Raji (cell line): ENCODE data around the gene MYB.

Experiments used
- POLR2A ChIP-seq: IDR thresholded peaks from 2 replicates; pipeline ENCODE4 v1.6.1; 2011; ENCODE audit warnings: low read depth, low read length, control low read depth; ENCODE audit not compliant: insufficient read depth

The MYB gene

DNA sequence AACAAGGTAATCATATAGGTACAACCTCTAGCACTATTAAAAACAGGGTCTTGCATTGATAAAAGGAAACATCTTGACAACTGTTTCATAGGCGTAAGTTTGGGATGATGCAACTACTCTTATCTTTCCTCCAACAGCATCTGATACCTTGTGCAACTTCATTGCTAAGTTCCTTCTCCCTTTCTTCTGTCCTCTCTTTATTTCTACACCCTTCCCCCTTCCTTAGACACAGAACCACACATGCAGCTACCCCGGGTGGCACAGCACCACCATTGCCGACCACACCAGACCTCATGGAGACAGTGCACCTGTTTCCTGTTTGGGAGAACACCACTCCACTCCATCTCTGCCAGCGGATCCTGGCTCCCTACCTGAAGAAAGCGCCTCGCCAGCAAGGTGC, 14.4 kb downstream of the MYB start:
- TF ChIP-seq POLR2A: no peak

DNA sequence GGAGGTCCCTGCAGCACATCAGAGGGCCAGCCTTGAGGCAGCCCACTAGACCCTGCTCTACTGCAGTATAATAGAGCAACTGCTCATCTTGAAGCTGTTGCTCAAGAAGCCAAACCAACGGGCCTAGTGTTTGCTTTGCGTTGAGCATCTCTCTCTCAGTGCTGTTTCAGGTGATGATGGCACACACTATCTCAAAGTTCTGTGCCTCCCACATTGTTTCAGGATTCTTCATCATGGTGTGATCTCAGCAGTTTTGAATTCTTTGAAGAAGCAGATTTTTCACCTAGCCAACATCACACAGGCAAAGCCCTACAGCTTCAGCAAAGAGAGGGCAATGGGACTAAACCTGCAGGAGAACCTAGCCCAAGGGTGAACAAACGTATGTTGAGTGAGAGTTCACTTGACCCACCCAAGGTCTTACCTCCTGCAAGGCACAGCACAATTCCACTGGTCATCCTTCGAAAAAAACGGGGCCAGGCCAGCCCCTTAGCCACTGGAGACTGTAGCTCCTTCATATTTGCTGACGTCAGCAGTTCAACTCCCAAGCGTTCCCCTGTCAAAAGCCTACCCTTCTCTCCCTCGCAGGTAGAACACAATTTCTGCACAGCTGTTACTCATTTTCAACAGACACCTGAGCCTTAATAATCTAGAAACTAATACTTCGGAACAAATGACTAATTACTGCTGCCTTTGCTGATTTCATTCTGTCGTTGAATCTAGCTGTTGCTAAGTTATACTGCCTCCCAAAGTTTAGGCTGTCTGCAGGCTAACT, 15.8 kb downstream of the MYB start:
- no peak for TF ChIP-seq POLR2A

DNA sequence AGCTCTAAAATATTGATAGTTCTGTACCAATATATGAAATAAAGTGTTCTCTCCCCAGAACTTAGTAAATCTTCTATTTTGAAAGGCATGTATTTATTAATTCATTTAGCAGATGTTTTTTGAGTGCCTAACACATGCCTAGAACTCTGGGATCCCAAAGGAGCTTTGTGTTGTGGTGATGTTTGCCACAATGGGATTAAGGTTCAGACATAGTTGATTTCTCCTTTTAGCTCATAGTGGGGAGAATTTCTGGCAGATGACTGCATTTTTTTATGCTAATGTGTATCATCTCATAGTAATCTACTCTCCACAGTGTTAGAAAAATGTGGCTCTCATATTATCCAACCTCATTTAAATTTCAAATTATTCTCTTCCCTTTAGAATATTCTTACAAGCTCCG, 21.7 kb downstream of the MYB start:
- TF ChIP-seq POLR2A: no peak

DNA sequence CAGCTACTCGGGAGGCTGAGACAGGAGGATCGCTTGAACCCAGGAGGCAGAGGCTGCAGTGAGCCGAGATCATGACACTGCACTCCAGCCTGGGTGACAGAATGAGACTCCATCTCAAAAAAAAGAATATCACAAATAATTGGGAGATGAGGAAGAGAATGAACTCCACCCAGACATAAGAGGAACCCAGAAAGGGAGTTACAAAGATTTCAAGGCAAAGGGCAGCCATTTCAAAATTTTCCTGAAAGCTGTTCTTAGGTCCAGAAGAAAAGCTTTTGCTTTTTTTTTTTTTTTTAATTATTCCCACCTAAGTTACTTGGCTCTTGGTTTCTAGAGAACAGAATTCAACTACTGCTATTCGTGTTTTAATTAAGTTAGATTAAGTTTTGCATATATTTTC, 23.8 kb downstream of the MYB start:
- TF ChIP-seq POLR2A: no peak

DNA sequence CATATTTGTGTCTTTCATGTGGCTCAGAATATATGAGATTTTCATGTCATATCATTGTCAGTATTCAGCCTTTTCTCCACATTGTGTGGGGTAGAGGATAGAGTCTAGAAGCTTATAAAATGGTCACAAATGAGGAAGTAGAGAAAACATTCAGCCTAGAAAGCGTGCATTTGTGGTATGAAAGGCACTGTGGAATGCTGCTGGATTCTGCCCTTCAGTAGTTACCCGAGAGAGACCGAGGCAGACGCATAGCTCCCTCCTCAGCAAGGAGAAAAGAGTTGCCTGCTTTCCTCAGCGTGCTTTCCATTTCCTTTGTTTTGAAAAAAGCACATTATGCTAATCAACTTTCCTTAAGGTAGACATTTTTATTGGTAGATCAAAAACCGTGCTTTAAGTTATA, 28.7 kb downstream of the MYB start:
- TF ChIP-seq POLR2A: no peak

DNA sequence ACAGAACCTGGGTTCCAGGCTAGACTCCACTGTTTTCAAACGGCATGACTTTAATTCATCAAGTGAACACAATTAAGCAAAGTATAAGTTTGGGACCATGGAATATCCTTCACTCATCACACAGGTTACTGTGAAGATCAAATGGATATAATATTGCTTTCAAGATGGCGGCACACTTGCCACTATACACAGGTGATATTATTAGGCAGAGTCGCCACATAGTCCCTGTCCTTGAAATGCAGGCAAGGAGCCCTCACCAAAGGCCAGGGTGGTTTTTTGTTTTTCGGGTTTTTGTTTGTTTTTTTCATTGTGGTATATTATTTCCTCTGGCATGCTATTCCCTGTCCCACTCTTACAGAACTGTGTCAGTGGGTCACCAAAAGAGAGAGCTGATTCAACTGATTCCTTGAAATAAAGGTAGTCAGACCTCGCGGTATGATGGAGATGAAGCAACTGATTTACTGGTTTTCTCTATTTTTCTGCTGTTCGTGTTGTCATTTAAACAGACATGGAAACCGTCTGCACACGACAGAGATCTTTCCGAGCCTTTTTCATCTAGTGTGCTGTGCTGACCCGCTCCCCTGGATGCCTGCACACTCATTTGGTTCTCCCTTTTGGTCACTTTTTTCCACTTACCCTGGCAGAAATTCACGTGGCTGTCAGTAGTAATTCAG, 29.7 kb downstream of the MYB start:
- no peak for TF ChIP-seq POLR2A

DNA sequence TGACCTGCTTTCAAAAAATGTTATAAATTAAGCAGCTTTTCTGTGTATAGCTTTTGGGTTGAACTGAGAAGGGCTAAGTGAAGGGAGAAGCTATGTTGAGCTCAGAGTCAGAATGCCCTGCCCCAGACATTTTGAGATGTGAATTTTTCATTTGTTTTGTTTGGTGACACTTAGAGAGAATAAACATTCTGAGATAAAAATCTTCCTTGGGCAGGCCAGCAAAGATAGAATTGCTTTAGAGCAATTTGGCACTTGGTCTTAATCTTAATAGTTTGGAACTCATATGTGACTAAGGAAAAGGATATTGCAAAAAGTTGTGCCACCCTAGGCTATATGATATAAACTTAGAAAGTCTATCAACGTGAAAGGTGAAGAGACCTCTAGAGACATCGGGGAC, 30.2 kb downstream of the MYB start:
- no peak for TF ChIP-seq POLR2A

DNA sequence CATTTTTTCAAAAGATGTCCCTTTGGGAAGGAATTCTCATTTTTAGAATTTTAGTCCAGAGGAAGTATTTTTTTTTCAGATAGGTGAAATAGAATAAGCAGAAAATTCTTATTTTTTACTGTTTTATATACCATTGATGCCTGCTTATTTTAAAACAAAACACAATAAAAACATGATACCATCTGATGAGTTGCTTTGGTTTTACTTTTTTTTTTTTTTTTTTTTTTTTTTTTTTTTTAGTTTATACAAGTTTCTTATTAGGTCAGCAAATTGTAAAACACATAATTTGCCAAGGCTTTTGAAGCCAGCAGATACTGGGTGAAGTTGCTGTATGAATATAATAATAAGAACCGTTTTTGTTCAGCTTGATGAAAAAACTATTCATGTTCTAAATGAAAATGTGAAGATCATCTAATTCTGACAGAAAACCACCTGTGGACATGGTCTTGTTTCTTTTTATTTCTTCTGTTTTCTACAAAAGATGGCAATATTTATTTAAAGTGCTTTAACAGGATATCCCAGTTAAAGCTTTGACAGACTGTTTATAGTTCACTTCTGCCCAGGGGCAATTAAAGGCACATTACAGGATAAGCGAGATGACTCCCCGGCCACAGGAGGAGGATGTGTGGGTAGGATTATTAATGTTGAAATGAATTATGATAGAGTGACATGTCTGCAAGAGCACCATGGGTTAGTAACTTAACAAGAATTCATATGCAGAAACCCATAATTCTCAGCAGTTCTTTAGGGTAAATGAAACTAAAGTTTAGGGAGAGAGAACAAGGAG, 31.1 kb downstream of the MYB start:
- TF ChIP-seq POLR2A: no peak

DNA sequence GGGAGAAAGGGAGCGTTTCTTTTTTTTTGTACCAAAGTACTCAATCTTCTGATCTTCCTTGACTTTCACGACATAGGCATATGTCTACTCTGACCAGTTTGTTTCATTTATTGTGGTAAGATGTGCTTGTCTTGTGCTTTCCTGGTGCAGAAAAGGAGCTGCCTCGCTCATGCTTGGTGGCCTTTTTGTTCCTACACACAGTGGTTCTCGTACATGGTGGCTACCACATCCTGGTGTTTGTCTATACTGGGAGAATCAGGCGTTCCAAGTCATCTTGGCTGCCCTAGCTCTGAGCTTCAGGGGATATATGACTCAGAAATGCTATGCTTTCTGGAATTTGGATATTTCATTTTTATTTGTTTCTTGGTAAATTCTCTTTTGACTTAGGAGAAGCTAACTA, 31.8 kb downstream of the MYB start:
- no peak for TF ChIP-seq POLR2A

DNA sequence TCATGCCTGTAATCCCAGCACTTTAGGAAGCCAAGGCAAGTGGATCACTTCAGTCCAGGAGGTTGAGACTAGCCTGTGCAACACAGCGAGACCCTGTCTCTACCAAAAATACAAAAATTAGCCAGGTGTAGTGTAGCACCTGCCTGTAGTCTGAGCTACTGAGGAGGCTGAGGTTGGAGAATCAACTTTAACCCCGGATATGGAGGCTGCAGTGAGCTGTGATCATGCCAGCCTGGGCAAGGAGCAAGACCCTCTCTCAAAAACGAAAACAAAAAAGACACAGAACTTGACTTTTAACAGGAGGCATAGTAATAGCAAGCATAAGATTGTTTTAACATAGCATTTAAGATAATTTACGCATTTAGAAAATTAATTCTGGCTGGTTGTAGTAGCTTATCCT, 32.5 kb downstream of the MYB start:
- TF ChIP-seq POLR2A: no peak

DNA sequence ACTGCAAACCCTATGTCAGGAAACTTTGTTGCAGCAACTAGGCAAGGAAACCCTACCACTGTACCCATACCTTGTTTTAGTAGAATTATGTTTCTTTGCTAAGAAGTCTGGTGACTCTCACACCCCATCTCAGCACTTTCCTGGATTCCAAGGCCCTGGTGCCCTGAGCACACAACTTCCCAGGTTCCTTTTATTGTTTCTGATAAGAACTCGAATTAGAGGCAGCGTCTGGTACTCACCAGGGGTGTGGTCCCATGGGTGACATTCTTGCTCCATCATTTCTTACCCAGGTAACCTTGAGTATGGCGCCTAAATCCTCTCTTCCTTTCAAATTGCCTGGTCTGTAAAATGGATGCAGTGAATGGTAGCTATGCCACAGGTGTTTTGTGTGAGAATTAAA, 34.1 kb downstream of the MYB start:
- no peak for TF ChIP-seq POLR2A

DNA sequence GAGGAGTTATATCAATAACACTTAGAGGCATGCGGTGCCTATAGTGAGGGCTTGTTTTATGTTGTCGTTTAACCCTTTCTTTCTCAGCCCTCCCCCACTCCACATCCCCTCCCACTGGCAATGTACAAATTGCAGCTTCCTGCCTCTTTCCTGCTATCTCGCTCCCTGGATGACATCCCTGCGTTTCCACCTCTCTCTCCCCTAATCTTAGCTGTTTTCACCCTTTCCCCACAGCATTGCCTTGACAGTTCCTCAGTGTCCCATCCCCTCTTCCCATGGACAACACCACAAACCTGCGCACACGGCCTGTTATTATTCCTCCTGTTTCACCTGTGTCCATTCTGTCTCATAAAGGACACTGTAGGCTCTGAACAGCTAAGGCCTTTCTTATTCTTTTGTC, 34.5 kb downstream of the MYB start:
- no peak for TF ChIP-seq POLR2A

DNA sequence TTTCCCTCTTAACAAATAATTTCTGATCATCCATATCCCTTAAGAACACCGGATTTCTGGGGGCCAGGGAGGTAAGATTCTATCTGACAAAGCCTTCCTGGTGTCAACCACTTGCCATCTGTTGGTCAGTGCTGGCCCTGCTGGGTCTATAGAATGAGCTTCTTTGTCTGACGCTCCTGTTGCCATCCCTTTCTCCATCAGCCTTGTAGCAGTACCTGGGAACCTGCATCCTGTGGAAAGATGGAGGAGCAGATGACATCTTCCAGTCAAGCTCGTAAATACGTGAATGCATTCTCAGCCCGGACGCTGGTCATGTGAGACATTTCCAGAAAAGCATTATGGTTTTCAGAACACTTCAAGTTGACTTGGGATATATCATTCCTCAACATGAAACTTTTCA, 36.6 kb downstream of the MYB start:
- no peak for TF ChIP-seq POLR2A

DNA sequence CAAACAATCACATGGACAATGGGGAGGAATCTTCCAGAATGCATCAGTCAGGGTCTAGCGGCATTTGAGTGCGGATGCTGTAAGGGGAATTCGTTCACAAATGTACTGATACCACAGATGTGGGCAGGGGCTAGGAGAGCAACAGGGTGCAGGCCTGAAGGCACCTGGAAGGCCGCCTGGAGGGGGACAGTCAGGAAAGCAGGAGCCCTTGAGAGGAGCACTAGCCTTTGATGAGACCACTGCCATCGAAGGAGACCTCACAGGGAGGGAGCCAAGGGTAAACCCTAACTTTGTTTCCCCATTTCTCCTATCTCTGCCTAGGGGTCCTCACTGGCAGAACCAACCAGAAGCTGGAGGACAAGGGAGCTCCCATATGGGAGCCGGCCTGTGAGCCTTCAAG, 38.2 kb downstream of the MYB start:
- TF ChIP-seq POLR2A: no peak

DNA sequence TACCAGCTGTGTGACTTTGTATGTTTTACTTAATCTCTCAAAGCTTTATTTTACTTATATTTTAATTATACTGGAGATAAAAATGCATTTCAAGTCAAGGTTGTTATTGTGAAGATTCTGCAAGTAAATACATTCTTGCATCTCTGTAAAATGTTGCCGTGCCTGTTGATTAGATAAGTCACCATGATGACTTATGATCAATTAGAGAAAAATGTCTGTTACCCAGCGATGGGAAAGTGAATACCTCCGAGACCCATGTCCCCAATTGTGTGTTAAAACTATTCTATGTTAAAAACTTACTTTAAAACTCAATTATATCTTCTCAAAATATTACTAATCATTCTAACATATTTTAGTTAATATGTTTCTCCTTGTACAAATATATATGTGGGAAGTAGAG, 39.9 kb downstream of the MYB start:
- TF ChIP-seq POLR2A: no peak

DNA sequence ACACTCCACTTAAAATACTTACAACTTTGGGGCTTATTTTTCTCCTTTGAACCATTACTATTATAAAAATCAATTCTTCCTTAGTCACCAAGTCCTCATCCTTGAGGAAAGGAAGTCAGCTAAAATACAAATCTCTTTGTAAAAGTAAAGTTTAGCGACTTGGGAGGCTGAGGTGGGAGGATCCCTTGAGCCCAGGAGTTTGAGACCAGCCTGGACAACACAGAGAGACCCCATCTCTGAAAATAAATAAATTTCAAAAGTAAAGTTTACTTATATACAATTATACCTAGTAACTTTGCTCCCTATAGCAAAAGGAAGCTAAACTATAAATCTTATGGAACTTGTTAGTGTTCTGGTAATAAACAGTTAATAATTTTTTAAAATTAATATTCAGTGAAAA, 40.4 kb downstream of the MYB start:
- TF ChIP-seq POLR2A: no peak

DNA sequence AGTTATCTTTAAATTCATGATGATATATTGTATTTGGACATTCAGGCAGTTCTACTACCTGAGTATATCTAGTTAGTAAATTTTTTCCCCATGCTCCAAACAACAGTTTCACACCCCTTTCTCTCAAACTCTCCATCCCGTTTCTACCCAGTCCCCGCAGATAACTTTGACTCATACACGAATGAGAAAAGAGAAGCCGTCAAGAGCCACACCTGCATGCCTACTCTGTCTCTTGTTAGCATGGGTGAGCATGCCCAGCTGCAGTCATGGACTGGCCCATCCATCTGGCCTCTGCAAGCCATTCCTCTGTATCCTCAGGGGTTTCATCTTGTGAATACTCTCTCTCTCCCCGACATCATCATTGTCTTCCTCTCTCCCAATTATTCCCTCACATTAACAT, 41.5 kb downstream of the MYB start:
- TF ChIP-seq POLR2A: no peak
